Loucy (cell line): ENCODE data around the gene GPR55.

Experiments used
- H2AFZ ChIP-seq: fragments of 200-600 bp; sonication (generic); 2 replicates; pipeline ENCODE4 v1.6.0; 2016; ENCODE audit warnings: antibody characterized with exemption, mild to moderate bottlenecking, low read length, moderate library complexity
- H3F3A ChIP-seq: fragments of 200-600 bp; 2 replicates; pipeline ENCODE4 v1.6.0; 2016; ENCODE audit warnings: antibody characterized with exemption, low read depth, mild to moderate bottlenecking
- H3K27me3 ChIP-seq: fragments of 200-600 bp; sonication (generic); 2 replicates; pipeline ENCODE4 v1.6.1; 2014; ENCODE audit warnings: low read length, mild to moderate bottlenecking; ENCODE audit not compliant: insufficient read depth, poor library complexity, severe bottlenecking
- H3K36me3 ChIP-seq: fragments of 200-600 bp; sonication (generic); 2 replicates; pipeline ENCODE4 v1.6.1; 2016; ENCODE audit warnings: low read length; ENCODE audit not compliant: insufficient read depth
- H3K4me1 ChIP-seq: fragments of 200-600 bp; sonication (generic); 2 replicates; pipeline ENCODE4 v1.5.1; 2014; ENCODE audit warnings: low read length, mild to moderate bottlenecking; ENCODE audit not compliant: insufficient read depth, poor library complexity, severe bottlenecking
- H3K4me2 ChIP-seq: fragments of 200-600 bp; sonication (generic); 2 replicates; pipeline ENCODE4 v1.6.0; 2014; ENCODE audit warnings: antibody characterized with exemption, low read length, low read depth, mild to moderate bottlenecking; ENCODE audit not compliant: poor library complexity, severe bottlenecking
- H3K4me3 ChIP-seq: fragments of 200-600 bp; sonication (generic); 2 replicates; pipeline ENCODE4 v1.5.1; 2014; ENCODE audit warnings: low read length, mild to moderate bottlenecking, mixed read lengths; ENCODE audit not compliant: poor library complexity, severe bottlenecking
- H3K79me2 ChIP-seq: fragments of 200-600 bp; sonication (generic); 2 replicates; pipeline ENCODE4 v1.6.1; 2014; ENCODE audit warnings: low read length; ENCODE audit not compliant: insufficient read depth
- H3K9ac ChIP-seq: fragments of 200-600 bp; sonication (generic); 2 replicates; pipeline ENCODE4 v1.6.0; 2014; ENCODE audit warnings: mild to moderate bottlenecking, low read depth, low read length, moderate library complexity; ENCODE audit not compliant: poor library complexity, severe bottlenecking
- H3K9me2 ChIP-seq: fragments of 200-600 bp; sonication (generic); replicated peaks from 2 replicates; pipeline ENCODE4 v1.6.1; 2016; ENCODE audit warnings: low read depth, low read length, mixed read lengths
- H3K9me3 ChIP-seq: fragments of 200-600 bp; sonication (generic); 2 replicates; pipeline ENCODE4 v1.6.1; 2014; ENCODE audit warnings: mild to moderate bottlenecking, antibody characterized with exemption, low read length, low read depth; ENCODE audit not compliant: insufficient read depth
- H4K20me1 ChIP-seq: fragments of 200-600 bp; sonication (generic); 2 replicates; pipeline ENCODE4 v1.6.0; 2014; ENCODE audit warnings: antibody characterized with exemption, low read length, mild to moderate bottlenecking; ENCODE audit not compliant: insufficient read depth, poor library complexity, severe bottlenecking
- EZH2phosphoT487 ChIP-seq: fragments of 200-600 bp; IDR thresholded peaks from 2 replicates; pipeline ENCODE4 v1.6.1; 2018; ENCODE audit warnings: antibody characterized with exemption, mild to moderate bottlenecking, moderate library complexity, borderline replicate concordance
- TF ChIP-seq, protein P1 (sequence below): fragments of 200-600 bp; sonication (generic); conservative IDR thresholded peaks from 2 replicates; pipeline ENCODE4 v1.5.1; 2014; ENCODE audit warnings: mild to moderate bottlenecking, antibody characterized with exemption, low read length

GPR55 gene

GRCh38 chr2:230920167-230920566 is 4.9 kb downstream of the GPR55 start:
- Histone ChIP-seq H3K27me3 (no peaks in the 10 kb centered on the region), H3K4me1 (peaks cover 4% of the 10 kb centered on the region), H3K9me3 (no peaks in the 10 kb centered on the region), H3K9me2 (no peaks in the 10 kb centered on the region), H4K20me1 (no peaks in the 10 kb centered on the region), H3K36me3 (no peaks in the 10 kb centered on the region), H3K4me3 (no peak overlapping the region), H3K79me2 (no peaks in the 10 kb centered on the region), H2AFZ (no peak overlapping the region), H3K9ac (no peak overlapping the region), H3K4me2 (no peak overlapping the region), H3F3A (no peaks in the 10 kb centered on the region)
- TF ChIP-seq, protein P1, sequence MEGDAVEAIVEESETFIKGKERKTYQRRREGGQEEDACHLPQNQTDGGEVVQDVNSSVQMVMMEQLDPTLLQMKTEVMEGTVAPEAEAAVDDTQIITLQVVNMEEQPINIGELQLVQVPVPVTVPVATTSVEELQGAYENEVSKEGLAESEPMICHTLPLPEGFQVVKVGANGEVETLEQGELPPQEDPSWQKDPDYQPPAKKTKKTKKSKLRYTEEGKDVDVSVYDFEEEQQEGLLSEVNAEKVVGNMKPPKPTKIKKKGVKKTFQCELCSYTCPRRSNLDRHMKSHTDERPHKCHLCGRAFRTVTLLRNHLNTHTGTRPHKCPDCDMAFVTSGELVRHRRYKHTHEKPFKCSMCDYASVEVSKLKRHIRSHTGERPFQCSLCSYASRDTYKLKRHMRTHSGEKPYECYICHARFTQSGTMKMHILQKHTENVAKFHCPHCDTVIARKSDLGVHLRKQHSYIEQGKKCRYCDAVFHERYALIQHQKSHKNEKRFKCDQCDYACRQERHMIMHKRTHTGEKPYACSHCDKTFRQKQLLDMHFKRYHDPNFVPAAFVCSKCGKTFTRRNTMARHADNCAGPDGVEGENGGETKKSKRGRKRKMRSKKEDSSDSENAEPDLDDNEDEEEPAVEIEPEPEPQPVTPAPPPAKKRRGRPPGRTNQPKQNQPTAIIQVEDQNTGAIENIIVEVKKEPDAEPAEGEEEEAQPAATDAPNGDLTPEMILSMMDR: no peak
- TF ChIP-seq EZH2phosphoT487: no peak

DNA sequence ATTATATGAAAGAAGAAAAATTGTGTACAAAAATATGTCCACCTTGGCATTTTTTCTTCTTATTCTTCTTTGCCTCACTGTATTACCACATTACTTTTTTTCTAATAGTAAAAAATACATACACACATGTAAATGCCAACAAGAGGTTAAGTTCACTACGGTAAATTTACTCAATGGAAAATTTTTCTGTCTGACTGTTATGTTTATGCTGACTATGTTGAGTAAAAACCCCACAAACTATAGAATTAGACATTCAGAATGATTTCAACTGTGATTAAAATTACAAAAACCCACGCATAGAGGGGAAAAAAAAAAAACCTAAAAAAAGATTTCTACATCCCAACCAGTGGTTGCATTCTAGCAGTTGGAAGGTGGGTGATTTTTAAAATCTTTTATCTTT is 5.4 kb downstream of the GPR55 start:
- H4K20me1 ChIP-seq: no peaks in the 10 kb centered on the region
- H3K4me2 ChIP-seq: no peak overlapping the region
- H2AFZ ChIP-seq: no peak overlapping the region
- TF ChIP-seq, protein P1: no peak
- TF ChIP-seq EZH2phosphoT487: no peak
- no peaks in the 10 kb centered on the region for H3F3A ChIP-seq
- H3K9me3 ChIP-seq: no peaks in the 10 kb centered on the region
- no peaks in the 10 kb centered on the region for H3K4me1 ChIP-seq
- H3K27me3 ChIP-seq: no peaks in the 10 kb centered on the region
- H3K4me3 ChIP-seq: no peak overlapping the region
- H3K9ac ChIP-seq: no peak overlapping the region
- no peaks in the 10 kb centered on the region for H3K9me2 ChIP-seq
- no peaks in the 10 kb centered on the region for H3K36me3 ChIP-seq
- no peaks in the 10 kb centered on the region for H3K79me2 ChIP-seq

GRCh38 chr2:230919240-230919639 is 5.8 kb downstream of the GPR55 start:
- H3K79me2 ChIP-seq: no peaks in the 10 kb centered on the region
- no peak overlapping the region for H2AFZ ChIP-seq
- H3K27me3 ChIP-seq: no peaks in the 10 kb centered on the region
- H3K4me2 ChIP-seq: no peak overlapping the region
- H3K9me2 ChIP-seq: no peaks in the 10 kb centered on the region
- H3K9ac ChIP-seq: no peak overlapping the region
- no peaks in the 10 kb centered on the region for H3K9me3 ChIP-seq
- no peak overlapping the region for H3K4me3 ChIP-seq
- H4K20me1 ChIP-seq: no peaks in the 10 kb centered on the region
- no peaks in the 10 kb centered on the region for H3K4me1 ChIP-seq
- no peaks in the 10 kb centered on the region for H3K36me3 ChIP-seq
- H3F3A ChIP-seq: no peaks in the 10 kb centered on the region
- TF ChIP-seq, protein P1: no peak
- no peak for TF ChIP-seq EZH2phosphoT487
